ENCODE data around the gene MATN1. TPM values are rescaled to one million over a fixed set of nuclear protein-coding genes. Genes with fewer than 3 reads are reported as not detected.

Gene MATN1
- total RNA-seq, 1 donor from 2014 or later: 0.85 TPM

DNA sequence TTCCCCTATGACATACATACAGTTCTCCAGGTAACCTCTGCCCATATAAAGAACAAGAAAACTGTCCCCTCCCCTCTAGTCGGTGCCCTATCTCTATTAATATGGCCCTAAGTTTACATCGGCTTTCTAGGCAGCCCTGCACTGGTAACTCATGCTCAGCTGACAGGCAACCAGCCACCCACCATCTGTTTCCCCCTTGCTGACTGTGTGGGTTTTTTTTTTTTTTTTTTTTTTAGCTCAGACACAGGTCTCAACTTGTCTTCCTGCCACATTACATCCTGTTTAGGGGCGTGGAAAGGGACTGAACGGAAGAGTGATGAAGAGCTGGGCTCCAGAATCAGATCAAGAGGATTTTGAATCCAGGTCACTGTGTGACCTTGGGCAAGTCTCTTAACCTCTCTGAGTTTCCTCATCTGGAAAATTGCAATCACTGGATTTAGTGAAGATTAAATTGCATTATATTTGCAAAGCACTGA, 20.2 kb upstream of the MATN1 start:
- peak overlapping the region in 1 of 2 donors; percentile 27 for H3K27ac ChIP-seq
- no peak for TF ChIP-seq CTCF (IDR thresholded peaks at IDR 0.05)

GRCh38 chr1:30742963-30743559, 19.7 kb upstream of the MATN1 start:
- Histone ChIP-seq H3K27ac (no peak overlapping the region), H3K36me3 (peaks cover 0 to 6% of the 10 kb centered on the region in 2 donors), H3K4me1 (no peaks in the 10 kb centered on the region), H3K9me3 (no peaks in the 10 kb centered on the region), H3K4me3 (no peak overlapping the region), H3K27me3 (no peaks in the 10 kb centered on the region)
- TF ChIP-seq CTCF (IDR thresholded peaks at IDR 0.05): no peak
- intact Hi-C loops (cut with DNase I): no loop called here
- DNase-seq (ENCODE audit: low spot score in 2 of 2): no peak

More for the DNA sequence above, 20.2 kb upstream of the MATN1 start:
- Histone ChIP-seq H3K4me3 (no peak overlapping the region), H3K27me3 (no peaks in the 10 kb centered on the region), H3K4me1 (no peaks in the 10 kb centered on the region), H3K36me3 (peaks cover 0 to 2% of the 10 kb centered on the region in 2 donors), H3K9me3 (no peaks in the 10 kb centered on the region)
- intact Hi-C loops (cut with DNase I): no loop called here
- DNase-seq (ENCODE audit: low spot score in 2 of 2): no peak

DNA sequence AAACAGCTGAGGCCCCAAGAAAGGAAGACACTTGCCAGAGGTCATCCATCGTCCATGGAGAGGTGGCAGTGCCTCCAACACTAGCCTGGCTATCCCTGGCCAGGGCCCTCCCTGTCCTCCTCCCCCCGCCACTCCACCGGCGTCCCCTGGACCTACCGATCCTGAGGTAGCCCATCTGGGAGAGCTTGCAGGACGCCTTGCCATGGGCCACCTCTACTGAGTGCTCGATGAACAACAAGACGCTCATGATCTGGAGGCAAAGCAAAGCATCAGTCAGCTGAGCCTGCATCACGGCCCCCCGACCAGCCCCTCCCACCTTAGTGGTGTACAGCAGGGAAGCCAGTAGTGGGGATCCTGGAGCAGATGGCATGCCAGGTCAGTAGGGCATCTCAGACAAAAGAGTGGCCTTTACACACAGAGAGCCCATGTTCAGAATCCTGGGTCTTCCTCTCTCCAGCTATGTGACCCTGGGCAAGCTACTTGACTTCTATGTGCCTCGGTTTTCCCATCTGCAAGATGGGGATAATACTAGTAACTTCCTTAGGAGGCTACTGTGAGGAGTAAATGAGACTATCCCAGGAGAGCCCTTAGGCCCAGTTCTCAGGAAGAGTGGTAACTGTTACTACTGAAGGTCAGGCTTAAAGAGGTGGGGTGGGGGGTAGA, 19.0 kb upstream of the MATN1 start:
- DNase-seq (ENCODE audit: low spot score in 2 of 2): no peak
- Histone ChIP-seq H3K4me3 (no peak overlapping the region), H3K36me3 (peaks cover 0 to 10% of the 10 kb centered on the region in 2 donors), H3K4me1 (no peaks in the 10 kb centered on the region), H3K27me3 (no peaks in the 10 kb centered on the region), H3K9me3 (no peaks in the 10 kb centered on the region), H3K27ac (no peak overlapping the region)
- no peak for TF ChIP-seq CTCF (IDR thresholded peaks at IDR 0.05)
- intact Hi-C loops (cut with DNase I): no loop called here

- Histone ChIP-seq H3K36me3 (peaks cover 0 to 10% of the 10 kb centered on the region in 2 donors), H3K27ac (no peak overlapping the region), H3K27me3 (no peaks in the 10 kb centered on the region), H3K4me1 (no peaks in the 10 kb centered on the region), H3K9me3 (no peaks in the 10 kb centered on the region), H3K4me3 (no peak overlapping the region)
- no peak for TF ChIP-seq CTCF (IDR thresholded peaks at IDR 0.05)
- intact Hi-C loops (cut with DNase I): no loop called here
- no peak for DNase-seq (ENCODE audit: low spot score in 2 of 2)
Observed at GRCh38 chr1:30741239-30741894, 18.0 kb upstream of the MATN1 start.

DNA sequence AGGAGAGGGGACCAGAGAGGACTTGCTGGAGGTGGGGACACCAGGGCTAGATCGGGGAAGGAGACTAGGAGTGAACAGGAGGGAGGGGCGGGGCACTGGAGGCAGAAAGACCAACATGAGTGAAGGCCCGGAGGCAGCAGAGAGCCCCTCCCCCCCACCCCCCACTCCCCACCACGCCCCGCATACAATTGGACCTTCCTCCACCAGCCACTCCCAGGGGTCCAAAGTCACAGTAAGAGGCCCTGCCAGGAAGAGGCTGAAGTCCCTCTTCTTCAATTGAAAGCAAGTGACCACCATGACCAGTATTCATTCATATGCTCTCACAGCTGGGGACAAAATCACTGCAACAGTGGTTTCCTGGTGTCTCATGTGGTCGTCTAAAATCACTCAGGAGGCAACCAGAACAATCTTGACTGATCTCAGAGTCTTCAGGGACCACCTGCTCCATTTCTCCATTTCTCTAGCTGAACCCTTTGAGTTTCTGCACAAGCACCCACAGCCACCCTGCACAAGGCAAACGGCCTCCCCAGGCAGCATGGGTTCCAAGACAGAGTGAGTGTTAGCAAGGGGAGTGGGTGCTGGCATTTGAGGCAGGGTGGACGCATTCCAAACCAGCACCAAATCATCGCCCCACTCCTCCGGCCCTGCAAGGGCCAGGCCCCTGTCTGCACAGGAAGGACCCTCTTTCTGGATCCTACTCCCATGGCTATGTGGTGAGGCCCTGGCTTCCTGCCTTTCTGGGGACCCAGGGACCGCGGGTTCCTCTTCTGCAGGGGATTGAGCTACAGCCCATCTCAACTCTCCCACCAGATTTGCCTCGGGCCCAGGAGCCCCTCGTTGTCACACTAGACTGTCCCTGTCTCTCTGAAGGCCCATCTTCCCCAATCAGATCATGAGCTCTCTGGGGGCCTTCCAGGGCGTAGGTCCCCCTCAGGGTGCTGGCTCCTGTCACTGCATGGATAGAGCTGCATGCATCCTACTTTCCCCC, 17.2 kb upstream of the MATN1 start:
- Histone ChIP-seq H3K9me3 (no peaks in the 10 kb centered on the region), H3K27me3 (no peaks in the 10 kb centered on the region), H3K4me3 (no peak overlapping the region), H3K4me1 (no peaks in the 10 kb centered on the region), H3K27ac (no peak overlapping the region), H3K36me3 (peaks cover 0 to 10% of the 10 kb centered on the region in 2 donors)
- intact Hi-C loops (cut with DNase I): no loop called here
- DNase-seq (ENCODE audit: low spot score in 2 of 2): no peak
- TF ChIP-seq CTCF (IDR thresholded peaks at IDR 0.05): no peak

All from ascending aorta (tissue), 2 donors.